Measurements from ENCODE around the gene NPHP4.

Gene NPHP4

DNA sequence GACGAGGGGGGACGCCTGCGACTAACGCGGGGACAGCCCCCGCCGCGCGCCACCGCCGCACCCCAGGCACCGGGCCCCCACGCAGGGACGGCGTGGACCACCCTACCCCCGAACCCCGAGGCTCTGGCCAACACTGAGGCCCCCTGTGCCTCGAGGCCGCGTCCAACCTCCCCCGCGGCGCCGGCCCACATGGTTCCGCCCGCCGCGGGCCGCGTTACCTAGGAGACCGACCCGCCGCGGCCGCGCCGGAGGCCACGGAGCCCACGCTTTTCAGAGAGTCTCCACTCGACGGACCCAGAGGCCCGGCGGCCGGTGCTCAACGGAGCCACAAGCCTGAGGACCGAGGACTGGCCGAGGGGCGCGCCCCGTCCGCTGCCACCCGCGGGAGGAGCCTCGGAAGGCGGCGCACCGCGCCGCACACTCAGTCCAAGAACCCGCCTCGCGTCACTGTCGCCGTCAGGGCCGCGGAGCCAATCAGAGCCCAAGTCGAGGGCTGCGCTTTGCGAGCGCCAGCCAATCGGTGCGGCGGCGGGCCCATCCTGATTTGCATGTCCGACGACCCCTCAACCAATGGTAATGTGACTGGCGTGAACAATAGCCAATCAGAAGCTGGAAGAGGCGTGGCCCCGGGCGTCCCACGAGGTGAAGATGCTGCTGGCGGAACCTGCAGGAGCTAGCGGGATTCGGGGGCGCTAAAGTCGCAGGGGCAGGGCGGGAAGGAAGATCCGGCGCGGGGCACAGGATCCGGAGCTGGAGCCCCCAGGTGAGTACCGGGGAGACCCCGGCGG lies at the start of gene NPHP4:
Gene NPHP4, minus strand, starts transcription at position 400 of the 788 bp plus-strand sequence. CDS start 6,136 bp downstream, outside the sequence.
- peak; percentile 98 for DNase-seq (ENCODE audit: low read depth)

GRCh38 chr1:6041432-6042062 lies 49.3 kb upstream of the NPHP4 start:
- no peak for DNase-seq (ENCODE audit: low read depth)

- DNase-seq (ENCODE audit: low read depth), result no peak
These were observed 48.7 kb upstream of the NPHP4 start for GRCh38 chr1:6040861-6041415.

DNA sequence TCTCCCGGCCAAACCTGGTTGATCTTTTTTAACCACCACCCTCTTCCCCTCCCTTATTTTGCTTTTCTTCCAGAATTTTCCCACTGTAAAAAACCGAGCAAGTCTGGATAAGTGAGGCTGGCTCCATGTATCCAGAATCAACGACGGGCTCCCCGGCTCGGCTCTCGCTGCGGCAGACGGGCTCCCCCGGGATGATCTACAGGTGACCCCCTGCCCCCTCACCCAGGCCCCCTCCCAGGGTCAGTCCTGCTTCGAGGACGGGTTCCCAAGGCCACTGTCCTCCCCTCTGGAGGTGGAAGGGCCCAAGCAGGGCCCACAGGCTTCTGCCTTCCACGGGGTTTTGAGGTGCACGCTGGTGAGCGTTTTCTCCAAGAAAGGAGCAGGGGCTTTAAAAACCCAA lies 48.2 kb upstream of the NPHP4 start:
- no peak for DNase-seq (ENCODE audit: low read depth)

GRCh38 chr1:6039031-6039430 lies 46.8 kb upstream of the NPHP4 start:
- DNase-seq (ENCODE audit: low read depth), result no peak

DNA sequence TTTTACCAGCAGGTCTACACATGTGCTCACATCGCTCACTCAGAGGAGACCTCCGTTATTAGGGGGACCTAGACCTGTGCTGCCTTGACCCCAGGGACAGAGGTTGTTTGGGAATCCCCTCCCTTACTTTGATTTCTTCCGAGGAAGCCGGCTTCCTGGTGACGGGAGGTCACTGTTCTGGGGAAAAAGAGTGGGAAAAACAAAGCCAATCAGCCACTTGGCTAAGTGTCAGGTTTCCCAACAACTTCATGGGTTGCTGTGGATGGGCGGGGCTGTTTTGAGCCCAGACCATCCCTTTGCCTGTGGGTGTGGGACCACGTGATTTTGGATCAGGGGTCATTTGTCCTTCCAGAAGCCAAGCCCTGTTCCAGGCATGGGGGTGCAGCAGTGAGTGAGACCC lies 46.4 kb upstream of the NPHP4 start:
- no peak for DNase-seq (ENCODE audit: low read depth)

DNA sequence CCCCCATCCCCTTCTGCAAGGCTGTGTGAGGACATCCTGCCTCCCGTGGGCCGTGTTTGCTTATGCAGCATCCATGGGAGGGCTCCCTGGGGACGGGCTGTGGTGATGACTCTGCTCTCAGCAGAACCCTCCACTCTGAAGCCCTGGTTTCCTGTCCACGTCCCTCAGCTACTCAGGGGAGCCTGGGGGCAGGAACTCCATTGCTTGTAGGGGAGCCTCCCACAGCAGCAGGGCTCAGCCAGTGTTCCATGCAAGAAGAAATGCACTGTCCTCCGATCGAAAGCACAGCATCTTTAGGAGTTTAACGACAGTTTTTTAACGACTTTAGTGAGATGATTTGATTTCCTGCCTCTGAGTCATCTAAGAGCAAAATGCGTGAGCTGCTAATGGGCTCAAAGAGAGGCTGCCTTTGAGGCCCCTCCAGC lies 45.1 kb upstream of the NPHP4 start:
- DNase-seq (ENCODE audit: low read depth), result no peak

DNA sequence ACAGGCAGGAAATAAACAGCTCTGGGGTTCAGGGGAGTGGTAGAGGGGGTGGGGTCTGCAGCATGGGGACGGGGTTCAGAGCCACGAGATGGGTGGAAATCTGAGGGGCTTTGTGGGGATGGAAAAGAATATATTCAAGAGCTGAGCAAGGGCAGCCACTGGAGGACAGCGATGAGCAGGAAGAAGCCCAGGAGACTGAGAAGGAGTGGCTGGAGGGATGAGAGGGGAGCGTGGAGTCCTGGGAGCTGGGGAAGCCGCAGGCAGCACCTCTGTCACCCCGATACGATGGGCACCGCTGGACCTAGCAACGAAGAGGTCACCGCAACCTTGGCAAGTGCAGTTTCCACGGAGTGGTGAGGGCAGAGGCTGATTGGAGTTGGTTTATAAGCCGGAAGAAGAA lies 43.5 kb upstream of the NPHP4 start:
- DNase-seq (ENCODE audit: low read depth), result no peak

DNA sequence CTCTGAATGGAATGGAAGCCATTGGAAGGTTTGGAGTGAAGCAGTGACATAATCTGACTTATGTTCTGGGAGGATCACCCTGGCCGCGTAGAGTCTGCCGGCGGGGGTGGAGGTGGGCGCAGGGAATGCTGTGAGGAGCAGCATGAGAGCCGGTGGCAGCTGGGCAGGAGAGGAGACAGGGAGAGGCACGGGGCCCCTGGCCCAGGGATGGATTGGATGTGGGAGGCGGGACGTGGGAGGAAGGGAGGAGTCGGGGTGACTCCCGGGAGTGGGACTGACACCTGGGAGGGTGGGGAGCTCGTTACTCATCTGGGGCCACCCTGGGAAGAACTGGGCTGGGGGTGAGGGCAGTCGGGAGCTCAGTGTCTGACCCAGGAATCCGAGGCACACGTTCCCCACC lies 43.1 kb upstream of the NPHP4 start:
- DNase-seq (ENCODE audit: low read depth), result no peak

DNA sequence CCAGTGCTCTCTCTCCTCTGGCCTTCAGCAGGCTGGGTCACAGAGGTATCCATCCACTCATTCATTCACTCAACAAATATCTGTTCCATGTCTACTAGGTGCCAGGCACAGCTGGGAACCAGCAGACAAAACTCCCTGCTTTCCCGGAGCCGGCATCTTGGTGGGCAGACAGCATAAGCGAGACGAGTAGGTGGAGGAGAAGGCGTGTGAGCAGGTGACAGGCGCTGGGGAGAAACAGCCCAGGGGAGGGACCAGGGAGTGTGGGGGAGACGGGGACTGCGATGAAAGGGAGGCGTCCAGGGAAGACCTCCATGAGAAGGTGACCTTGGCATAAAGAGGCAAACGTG lies 42.5 kb upstream of the NPHP4 start:
- DNase-seq (ENCODE audit: low read depth), result no peak

DNA sequence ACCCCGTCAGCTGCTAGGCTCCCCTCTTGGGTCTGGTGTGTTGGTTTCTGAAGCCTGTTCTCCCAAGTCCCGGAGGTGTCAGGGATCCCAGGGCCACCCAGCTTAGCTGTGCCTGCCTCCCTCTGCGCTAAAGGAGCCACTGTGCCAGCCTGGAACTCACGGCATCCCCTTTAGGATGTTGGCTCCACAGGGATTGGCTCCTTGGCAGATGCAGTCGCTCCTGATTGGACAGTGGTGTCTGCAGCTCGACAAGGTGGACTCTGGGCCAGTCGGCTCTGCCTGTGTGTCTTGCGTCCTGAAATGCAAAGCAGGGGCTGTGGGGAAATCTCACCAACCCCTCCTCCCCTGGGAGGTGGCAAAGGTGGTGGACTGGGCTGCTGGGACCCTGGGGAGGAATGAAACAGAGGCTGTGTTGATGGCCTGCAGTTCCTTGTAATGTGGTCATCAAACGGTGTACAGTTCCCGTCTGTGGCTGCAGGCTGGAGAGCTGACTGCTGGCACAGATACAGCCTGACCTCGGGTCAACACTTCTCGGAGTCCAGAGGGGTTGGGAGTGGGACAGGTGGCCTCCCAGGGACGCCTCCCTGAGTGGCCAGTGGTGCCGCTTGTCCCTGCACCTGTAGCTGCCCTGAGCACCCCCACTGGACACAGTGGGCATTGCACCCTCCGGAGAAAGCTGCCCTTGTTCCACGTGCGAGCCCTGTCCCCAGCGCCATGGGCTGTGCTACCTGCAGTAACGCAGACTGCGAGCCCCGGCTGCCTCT lies 41.9 kb upstream of the NPHP4 start:
- no peak for DNase-seq (ENCODE audit: low read depth)

DNA sequence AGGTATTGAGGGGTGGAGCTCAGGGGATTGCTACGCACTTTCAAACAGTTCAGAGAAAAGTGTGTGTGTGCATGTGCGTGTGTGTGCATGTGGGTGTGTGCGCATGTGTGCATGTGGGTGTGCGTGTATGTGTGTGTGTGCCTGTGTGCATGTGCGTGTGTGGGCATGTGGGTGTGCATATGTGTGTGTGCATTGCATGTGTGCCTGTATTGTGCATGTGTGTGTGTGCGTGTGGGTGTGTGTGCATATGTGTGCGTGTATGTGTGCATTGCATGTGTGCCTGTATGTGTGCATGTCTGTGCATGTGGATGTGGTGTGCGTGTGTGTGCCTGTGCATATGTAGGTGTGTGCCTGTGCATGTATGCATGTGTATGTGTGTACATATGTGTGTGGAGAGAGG lies 40.9 kb upstream of the NPHP4 start:
- no peak for DNase-seq (ENCODE audit: low read depth)

- DNase-seq (ENCODE audit: low read depth), result no peak
These were observed 38.5 kb upstream of the NPHP4 start for GRCh38 chr1:6030547-6031261.

GRCh38 chr1:6030132-6030531 lies 37.9 kb upstream of the NPHP4 start:
- no peak for DNase-seq (ENCODE audit: low read depth)

GRCh38 chr1:6029351-6029750 lies 37.1 kb upstream of the NPHP4 start:
- DNase-seq (ENCODE audit: low read depth), result no peak

DNA sequence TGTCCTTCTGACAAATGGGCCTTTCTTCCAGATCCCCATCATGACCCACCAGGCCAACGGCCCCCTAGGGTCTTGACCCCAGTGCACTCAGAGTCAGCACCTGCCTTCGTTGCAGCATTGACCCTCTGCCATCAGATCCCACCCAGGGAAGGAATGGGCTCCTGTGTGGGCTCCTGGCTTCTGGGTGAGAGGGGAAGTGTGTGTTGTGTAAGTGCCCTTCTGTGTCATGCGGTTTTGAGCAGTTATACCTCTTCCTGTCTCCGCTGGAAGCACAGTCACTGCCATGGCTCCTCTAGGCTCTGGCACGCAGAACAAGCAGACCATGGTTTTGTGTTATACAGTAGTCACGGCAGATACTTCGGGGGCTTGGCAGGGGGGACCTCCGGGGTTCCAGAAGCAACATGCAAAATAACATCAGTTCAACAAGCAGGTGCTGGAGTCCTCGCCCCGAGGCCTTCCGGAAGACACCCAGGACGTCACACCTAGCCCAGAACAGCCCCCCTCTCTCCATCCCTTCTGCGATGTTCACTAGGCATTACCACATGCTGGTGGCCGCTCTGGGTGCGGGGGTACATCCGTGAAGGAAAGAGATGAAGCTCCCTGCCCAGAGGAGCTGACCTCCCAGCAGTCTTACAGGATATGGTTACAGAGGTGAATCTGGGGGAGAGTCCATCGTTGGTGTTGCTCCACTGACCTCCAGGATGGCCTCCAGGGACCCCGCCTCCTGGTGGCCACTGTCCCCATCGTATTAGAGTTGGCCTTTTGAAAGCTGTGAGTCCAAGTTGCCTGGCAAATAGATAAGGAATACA lies 36.0 kb upstream of the NPHP4 start:
- peak; percentile 41 for DNase-seq (ENCODE audit: low read depth)

DNA sequence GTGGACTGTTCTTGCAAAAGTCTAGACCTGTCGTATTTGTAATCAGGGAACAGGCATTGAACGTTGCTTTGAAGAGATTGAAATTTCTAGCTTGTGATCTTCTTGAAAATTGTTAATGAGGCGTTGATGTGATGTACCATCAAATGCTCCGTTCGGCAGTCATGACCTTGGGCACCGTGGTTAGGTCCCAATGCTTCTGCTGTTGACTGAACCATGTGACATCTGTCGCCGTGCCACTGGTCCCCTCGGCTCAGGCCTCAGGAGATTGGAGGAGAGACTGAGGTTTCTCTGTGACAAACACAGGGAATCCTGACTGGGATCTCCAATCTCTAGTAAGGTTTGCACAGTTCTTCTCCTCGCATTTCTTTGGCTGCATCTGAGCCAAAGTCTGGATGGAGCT lies 35.4 kb upstream of the NPHP4 start:
- DNase-seq (ENCODE audit: low read depth), result no peak

GRCh38 chr1:6026095-6026809 lies 34.0 kb upstream of the NPHP4 start:
- DNase-seq (ENCODE audit: low read depth), result peak; percentile 87

- DNase-seq (ENCODE audit: low read depth), result no peak
These were observed 33.3 kb upstream of the NPHP4 start for GRCh38 chr1:6025269-6026094.

DNA sequence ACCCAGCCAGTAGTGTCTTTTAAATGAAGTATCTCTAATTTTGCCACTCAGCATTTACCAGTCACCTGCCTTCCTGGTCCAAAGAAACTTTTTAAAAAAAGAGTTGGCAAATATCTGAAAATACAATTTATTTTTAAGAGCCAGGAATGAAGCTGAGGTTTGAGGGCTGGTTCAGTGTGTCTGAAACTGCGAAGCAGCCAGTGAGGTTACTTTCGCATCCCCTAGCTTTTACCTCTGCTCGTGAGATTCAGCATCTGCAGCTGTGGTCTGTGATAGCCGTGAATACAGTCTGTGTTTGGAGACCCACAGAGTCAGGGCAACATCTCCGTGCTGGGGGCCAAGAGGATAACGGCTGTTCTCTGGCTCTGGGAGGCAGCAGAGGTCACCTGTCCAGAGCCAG lies 32.2 kb upstream of the NPHP4 start:
- DNase-seq (ENCODE audit: low read depth), result no peak
